Stimulated activated CD8-positive, alpha-beta memory T cell treated with anti-CD3 and anti-CD28 coated beads, Interleukin-7, amount 100 ng/mL, for 24 hours (primary cell): ENCODE results near the gene TIAM2.

ENCODE experiments used
- DNase-seq: peaks from one replicate; pipeline ENCODE4 v3.0.0-alpha.2; 2020; ENCODE audit warnings: low read depth

Gene TIAM2

DNA sequence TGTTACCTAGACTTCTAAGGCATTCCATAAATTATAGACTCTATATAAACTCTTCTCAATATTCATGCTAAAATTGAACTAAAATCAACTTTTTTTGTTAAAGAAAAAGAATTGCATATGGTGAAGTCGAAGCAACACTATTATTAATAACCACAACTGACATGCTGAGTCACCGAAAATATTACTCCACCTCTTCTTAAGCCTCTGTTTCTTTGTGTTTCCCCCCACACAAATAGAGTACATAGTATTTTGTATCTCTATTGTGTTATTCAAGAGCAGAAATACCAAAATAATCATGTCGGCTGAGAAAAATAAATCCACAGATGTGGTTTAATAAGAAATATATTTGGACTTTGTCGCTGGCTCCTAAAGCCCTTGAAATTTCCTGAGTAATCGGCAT, 295.4 kb downstream of the TIAM2 start:
- DNase-seq, result no peak

DNA sequence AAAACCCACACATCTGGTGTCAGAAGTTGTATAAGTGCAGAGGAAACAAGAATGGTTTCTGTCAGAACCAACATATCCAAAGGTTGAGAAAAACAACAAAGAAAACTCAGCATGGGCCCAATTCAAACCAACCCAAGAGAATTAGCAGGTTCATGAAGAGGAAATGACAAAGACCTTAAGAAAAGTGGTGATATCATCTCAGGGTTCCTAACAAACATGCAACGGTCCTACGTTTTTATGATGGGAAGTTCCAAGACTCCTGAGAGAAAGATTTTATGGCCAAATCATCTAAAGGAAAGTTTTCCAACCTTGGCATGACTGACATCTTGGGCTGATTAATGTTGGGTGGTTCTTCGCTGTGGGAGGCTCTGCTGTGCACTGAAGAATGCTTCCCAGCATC, 296.2 kb downstream of the TIAM2 start:
- no peak for DNase-seq

DNA sequence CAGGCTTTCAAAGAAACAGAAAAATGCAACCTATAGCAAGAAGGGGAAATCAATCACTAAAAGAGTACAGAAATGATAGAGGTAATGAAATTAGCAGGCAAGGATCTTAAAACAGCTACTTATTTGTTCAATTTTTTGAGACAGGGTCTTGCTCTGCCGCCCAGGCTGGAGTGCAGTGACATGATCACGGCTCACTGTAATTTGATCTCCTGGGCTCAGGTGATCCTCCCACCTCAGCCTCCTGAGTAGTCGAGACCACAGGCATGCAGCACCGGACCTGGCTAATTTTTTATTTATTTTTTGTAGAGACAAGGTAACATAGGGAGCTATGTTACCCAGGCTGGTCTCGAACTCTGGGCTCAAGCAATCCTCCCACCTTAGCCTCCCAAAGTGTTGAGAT, 297.6 kb downstream of the TIAM2 start:
- no peak for DNase-seq

DNA sequence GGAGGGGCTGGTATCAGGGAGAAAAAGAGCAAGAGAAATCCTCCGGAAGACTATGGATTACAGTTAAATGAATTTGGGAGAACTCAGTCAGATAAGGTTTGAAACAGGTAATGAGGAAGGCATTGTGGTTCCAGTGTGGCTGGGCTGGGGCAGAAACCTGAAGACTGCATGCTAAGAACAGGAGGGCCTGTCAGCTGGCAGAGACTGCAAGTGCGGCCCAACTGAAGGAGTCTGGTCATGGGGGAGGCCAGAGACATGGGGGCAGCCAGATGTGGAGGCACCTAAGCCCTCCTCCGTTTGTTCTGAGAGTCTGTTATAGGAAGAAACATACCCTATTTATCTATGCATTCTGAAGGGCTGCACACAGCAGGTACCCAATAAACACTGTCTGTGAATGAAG, 302.6 kb downstream of the TIAM2 start:
- no peak for DNase-seq

DNA sequence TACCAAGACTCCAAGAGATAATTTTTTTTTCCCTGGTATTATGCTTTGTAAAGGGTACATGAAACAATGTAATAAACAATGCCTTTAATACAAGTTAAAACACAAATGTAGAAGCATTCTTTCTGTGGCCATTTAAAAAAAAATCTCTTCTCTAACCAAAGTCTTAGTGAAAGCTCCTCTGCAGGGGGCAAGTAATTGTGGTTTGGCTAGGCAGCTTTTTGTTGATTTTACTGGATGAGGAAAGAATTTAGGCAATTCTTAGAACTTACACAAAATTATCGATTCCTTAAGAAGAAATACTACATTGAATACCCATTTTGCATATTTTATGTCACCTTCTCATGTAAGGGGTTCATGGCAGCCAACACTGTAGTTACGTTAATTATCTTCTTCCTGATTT, 306.8 kb downstream of the TIAM2 start:
- DNase-seq, result no peak

DNA sequence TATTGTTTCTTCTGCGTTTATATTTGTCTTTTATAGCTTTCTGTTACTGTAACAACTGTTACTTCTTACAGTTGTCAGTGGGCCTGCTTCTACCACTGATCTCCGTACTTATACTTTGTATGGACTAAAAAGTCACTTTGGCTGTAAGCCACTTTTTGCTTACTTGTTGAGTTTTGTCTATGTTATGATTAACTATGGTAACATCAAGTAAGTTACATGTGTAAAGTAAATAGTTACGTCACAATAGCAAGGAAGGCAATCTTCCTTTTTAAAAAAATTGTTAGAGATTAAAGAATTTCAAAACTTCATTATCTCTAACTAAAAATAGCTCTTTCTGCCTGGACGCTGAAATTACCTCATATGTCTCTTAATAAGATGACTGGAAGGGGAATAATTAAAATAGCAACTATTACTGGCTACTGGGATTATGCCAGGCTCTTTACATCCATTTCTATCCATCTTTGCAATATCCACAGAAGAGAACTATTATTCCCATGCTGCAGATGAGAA, 308.3 kb downstream of the TIAM2 start:
- no peak for DNase-seq

DNA sequence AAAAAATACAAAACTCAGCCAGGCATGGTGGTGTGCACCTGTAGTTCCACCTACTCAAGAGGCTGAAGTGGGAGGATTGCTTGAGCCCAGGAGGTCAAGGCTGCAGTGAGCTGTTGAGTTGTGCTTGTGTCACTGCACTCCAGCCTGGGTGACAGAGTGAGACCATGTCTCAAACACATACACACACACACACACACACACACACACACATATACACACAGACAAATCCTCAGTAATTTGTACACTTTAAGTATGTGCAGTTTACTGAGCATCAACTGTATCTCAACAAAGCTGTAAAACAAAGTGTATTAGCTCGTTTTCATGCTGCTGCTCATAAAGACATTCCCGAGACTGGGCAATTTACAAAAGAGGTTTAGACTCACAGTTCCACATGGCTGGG, 311.8 kb downstream of the TIAM2 start:
- no peak for DNase-seq
